Progenitor cell of endocrine pancreas (in vitro differentiated cells): Measurements from ENCODE around the gene CDC42BPA. TPM values are rescaled to one million over a fixed set of nuclear protein-coding genes. Genes with fewer than 3 reads are reported as not detected.

Experiments
- DNase-seq: peaks from one replicate; pipeline ENCODE4 v3.0.0; 2021; ENCODE audit warnings: low spot score; ENCODE audit not compliant: unreplicated experiment
- H3K27ac Mint-ChIP-seq: 2 replicates; pipeline ENCODE4 v1.8.0; 2021; ENCODE audit warnings: mild to moderate bottlenecking, moderate library complexity, mixed read lengths
- H3K27me3 Mint-ChIP-seq: 2 replicates; pipeline ENCODE4 v1.8.0; 2021; ENCODE audit warnings: mixed read lengths
- H3K36me3 Mint-ChIP-seq: 2 replicates; pipeline ENCODE4 v1.8.0; 2022; ENCODE audit warnings: mixed read lengths; ENCODE audit not compliant: insufficient read depth
- H3K4me1 Mint-ChIP-seq: 2 replicates; pipeline ENCODE4 v1.8.0; 2021; ENCODE audit warnings: low read depth, mixed read lengths
- H3K4me3 Mint-ChIP-seq: 2 replicates; pipeline ENCODE4 v1.8.0; 2021; ENCODE audit warnings: low read depth, mild to moderate bottlenecking, moderate library complexity, mixed read lengths
- H3K9me3 Mint-ChIP-seq: 2 replicates; pipeline ENCODE4 v1.8.0; 2021; ENCODE audit warnings: low read depth, mixed read lengths
- CTCF ChIP-seq: fragments of 200-600 bp; sonication (generic); IDR thresholded peaks from one replicate; pipeline ENCODE4 v1.5.0; 2021; ENCODE audit warnings: antibody characterized with exemption, mild to moderate bottlenecking; ENCODE audit not compliant: unreplicated experiment
- total RNA-seq: library from RNA; stranded (reverse); gene quantifications from 2 replicates; pipeline ENCODE4 v1.2.1, GENCODE V29; 2021

CDC42BPA gene
- total RNA-seq, 1 donor from 2014 or later, result 32.7 TPM

DNA sequence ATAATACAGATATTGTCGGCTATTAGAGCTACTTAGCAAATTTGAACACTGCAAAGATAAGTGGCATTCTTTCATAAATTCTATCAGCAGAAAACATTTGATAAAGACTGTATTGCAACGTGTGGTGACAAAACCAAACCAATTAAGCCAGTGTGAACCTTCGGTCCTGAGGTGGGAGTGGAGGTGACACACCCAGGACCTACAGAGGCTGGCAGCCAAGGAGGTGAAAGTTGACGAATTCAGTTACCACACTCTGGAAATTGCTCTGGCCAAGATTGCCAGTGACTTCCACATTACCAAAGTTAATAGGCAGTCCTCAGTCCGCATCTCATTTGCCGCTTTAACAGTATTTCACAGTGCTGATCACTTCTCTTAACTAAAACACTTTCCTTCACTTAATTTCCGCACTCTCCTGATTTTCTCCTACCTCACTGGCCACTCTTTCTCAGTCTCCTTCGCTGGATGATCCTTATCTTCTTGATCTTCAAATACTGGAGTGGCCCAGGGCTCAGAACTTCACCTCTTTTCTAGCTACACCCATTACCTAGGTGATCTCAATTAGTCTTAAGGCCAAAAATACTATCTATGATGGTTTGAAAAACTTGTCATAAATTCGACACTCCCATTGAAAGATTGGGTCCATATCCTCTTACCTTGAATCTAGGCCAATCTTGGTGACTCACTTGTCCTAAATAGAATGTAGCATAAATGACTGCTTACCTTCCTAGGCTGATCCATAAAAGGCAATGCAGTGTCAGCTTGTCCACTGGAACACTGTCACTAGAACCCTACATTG lies 5.1 kb upstream of the CDC42BPA start:
- H3K4me3 Mint-ChIP-seq, result no peak overlapping the region
- H3K9me3 Mint-ChIP-seq, result peaks cover 3% of the 10 kb centered on the region
- H3K27me3 Mint-ChIP-seq, result peaks cover 3% of the 10 kb centered on the region
- H3K36me3 Mint-ChIP-seq, result no peaks in the 10 kb centered on the region
- no peak for TF ChIP-seq CTCF
- H3K27ac Mint-ChIP-seq, result peak overlapping the region; percentile 71
- DNase-seq, result no peak
- H3K4me1 Mint-ChIP-seq, result peaks cover 41% of the 10 kb centered on the region

DNA sequence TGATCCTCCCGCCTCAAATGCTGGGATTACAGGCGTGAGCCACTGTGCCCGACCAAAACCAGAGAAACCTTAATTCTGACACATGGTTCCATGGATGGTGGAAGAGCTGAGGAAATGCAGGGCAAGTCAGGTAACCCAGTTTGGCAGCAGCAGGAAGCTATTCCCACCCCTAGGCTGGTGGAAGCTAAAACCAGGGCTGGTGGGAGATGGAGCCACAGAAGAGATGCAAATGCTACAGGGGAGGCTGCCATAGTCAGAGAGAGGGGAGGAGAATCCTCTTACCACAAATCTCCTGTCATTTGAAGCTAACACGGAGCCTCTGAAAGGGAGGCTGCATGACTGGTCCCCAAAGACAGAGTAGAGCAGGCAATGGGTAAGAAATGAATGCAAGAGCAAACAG lies 4.1 kb upstream of the CDC42BPA start:
- TF ChIP-seq CTCF, result no peak
- Mint-ChIP-seq H3K4me3 (no peak overlapping the region), H3K36me3 (no peaks in the 10 kb centered on the region), H3K27ac (no peak overlapping the region), H3K4me1 (peaks cover 39% of the 10 kb centered on the region), H3K27me3 (peaks cover 3% of the 10 kb centered on the region), H3K9me3 (peaks cover 3% of the 10 kb centered on the region)
- no peak for DNase-seq

DNA sequence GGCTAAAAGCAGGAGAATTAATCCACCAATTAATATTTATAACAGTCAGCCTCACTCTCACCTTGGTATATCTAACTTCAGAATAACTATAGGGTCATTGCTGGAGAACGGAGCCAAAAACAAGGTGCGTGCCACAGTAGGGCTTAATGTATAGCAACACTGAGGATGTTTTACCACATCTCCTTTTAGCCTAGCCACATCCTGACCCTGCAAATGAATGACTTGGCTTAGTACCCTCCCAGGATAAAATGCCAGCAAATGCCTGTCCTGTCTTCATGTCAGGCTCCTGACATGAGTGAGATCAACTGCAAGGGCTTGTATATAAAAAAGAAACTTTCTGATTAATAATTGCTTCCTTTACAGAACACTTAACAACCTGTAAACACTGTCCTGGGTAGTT lies 2.7 kb upstream of the CDC42BPA start:
- Mint-ChIP-seq H3K27ac (no peak overlapping the region), H3K36me3 (no peaks in the 10 kb centered on the region), H3K27me3 (peaks cover 3% of the 10 kb centered on the region)

DNA sequence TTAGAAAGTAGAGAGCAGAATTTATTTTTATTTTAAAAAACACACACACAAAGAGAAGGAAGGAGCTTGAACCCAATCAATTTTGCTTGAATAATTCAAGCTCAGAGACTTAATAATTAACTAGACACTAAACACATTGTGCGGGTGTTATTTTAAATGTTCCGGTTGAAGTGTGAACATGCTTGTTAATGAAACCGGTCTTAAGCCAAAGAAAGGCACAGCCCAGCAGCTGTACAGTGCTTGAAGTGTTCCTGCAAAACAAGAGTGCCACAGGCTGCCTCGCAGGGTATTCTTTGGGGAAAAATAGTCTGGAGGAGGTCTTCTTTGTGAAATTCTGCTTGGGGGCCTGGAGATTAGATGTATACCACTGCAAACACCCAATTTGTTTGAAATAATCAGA lies 2.2 kb upstream of the CDC42BPA start:
- H3K27me3 Mint-ChIP-seq, result peaks cover 3% of the 10 kb centered on the region
- no peak for TF ChIP-seq CTCF
- no peaks in the 10 kb centered on the region for H3K36me3 Mint-ChIP-seq
- H3K9me3 Mint-ChIP-seq, result peaks cover 3% of the 10 kb centered on the region
- no peak overlapping the region for H3K27ac Mint-ChIP-seq
- DNase-seq, result no peak
- H3K4me1 Mint-ChIP-seq, result peaks cover 53% of the 10 kb centered on the region
- H3K4me3 Mint-ChIP-seq, result no peak overlapping the region

More for the DNA sequence above, 2.7 kb upstream of the CDC42BPA start:
- no peak for DNase-seq
- no peak for TF ChIP-seq CTCF
- Mint-ChIP-seq H3K4me3 (no peak overlapping the region), H3K9me3 (peaks cover 3% of the 10 kb centered on the region), H3K4me1 (peaks cover 49% of the 10 kb centered on the region)

- Mint-ChIP-seq H3K9me3 (peaks cover 1% of the 10 kb centered on the region), H3K4me3 (peak overlapping the region; percentile 84)
Observed at GRCh38 chr1:227318853-227319607, 738 bp upstream of the CDC42BPA start.

More at GRCh38 chr1:227318853-227319607, 738 bp upstream of the CDC42BPA start:
- Mint-ChIP-seq H3K27me3 (peaks cover 3% of the 10 kb centered on the region), H3K36me3 (no peaks in the 10 kb centered on the region), H3K27ac (peak overlapping the region; percentile 91), H3K4me1 (peaks cover 59% of the 10 kb centered on the region)
- no peak for TF ChIP-seq CTCF
- DNase-seq, result no peak
